SIG-M5 treated with dmso at 0.1 percent for 504 hours (cell line): ENCODE results near the gene TYW1.
"Not testable (repeated sequence)": the region's sequence is repeated elsewhere in the genome, so short reads cannot be mapped to it uniquely, and the experiment has no call there.

Experiments used
- DNase-seq: peaks from one replicate; lab custom pipeline; 2025; ENCODE audit not compliant: unreplicated experiment; lab: John Stamatoyannopoulos, UW

Gene TYW1

DNA sequence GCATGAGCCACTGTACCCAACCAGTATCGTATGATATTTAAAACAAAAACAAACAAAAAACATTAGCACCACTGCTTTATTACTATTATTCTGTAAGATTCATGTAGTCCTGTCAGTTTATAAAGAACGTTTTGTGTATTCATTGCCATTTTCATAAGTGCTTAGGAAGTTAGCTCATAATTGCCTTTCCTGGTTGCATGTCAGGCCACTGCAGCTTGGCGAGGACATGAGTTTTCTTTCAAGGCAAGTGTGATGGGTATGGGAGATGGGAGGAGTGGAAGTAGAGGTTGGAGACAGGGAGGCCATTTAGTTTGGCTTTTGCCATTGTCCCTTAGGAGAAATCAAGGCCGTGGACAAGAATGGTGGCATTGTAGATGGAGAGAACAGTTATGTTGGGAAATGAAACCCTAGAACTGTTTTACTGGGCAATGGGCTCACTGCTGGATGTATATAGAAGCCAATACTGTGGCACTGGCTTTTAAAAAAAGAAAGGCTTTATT, 48.9 kb downstream of the TYW1 start:
- DNase-seq, result no peak

DNA sequence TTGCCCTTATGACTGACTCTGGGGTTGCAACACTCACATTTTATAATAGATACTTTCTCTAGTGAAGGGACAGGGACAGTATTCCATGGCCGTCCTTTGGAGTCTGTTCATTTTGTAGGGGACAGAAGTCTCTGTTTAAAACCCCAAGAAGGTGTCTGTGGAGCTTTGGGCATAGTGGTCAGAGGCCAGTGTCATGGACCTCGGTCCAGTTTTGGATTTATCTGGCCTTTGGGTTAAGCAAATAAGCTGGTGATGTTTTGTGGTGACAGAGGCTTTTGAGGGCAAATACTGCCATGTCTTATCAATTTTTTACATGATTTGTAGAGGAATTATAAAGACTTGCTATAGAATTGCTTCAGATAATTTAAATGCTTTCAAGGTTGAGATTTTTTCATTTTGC, 50.2 kb downstream of the TYW1 start:
- not testable (repeated sequence) for DNase-seq

DNA sequence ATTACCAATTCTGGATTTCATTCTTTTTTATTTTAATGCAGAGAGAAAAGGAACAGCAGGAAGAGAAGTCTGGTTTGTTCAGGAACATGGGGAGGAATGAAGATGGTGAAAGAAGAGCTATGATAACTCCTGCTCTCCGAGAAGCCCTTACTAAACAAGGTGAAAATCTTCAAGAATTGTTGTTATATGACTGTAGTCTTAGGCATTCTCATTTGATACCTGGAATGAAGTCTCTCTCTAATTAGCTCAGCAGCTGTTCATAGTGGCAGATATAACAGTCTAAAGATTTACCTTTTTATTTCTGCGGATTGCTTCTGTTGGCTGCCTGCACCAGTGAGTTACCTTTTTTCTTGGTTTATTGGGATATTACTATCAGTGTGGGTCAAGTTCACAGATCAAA, 53.3 kb downstream of the TYW1 start:
- DNase-seq, result not testable (repeated sequence)

DNA sequence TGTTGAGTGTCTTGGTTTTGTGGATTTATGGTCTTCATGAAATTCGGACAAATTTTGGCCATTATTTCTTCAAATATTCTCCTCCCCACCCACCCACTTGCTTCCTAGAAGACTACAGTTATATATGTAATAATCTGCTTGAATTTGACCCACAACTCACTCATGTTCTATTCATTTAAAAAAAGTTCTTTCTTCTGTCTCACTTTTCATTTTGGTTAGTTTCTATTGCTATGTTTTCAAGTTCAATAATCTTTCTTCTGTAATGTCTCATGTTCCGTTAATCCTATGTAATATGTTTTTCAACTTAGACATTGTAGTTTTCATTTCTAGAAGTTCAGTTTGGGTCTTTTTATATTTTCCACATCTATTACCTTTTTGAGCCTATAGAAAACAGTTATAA, 55.5 kb downstream of the TYW1 start:
- not testable (repeated sequence) for DNase-seq

DNA sequence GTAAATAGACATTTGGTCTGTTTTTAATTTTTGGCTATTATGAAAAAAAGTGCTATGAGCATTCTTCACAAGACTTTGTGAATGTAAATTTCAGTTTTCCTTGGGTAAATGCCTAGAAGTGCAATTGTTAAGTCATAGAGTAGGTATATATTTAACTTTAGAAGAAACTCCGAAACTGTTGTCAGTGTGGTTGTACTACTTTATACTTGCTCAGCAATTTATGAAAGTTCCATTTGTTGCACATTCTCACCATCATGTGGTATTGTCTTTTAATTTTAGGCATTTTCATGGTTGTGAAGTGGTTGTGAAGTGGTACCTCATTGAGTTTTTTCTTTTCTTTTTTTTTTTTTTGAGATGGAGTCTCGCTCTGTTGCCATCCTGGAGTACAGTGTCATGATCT, 60.0 kb downstream of the TYW1 start:
- DNase-seq, result no peak

DNA sequence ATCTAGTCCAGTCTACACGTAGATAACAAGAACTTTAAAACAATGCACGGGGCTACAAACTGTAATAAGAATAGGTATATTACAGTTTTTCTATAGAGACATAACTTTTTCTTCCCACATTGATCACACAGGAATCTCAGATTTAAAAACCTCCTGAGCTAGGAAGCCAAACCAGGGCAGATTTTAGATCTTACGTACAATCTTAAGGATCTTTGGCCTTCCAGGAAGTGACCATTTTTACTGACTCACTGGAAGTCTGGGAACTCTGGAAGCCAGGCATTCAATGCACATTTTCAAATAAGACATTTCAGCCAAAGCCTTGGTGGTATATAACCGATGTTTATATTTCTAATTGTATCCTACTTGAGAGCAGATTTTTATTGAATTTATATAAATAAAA, 64.7 kb downstream of the TYW1 start:
- not testable (repeated sequence) for DNase-seq

DNA sequence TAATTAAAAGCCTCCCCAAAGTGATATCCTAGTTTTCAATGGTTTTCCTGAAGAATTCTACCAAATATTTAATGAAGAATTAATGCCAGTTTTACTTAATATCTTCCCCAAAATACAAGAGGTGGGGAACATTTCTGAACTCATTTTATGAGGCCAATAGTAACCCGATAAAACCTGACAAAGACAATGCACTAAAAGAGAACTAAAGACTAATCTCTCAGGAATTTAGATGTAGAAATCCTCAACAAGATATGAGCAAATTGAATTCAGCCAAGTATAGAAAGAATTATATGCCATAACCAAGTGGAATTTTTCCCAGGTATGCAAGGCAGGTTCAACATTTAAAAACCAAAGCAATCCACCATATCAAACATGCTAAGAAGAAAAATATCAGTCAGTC, 66.2 kb downstream of the TYW1 start:
- DNase-seq, result not testable (repeated sequence)

DNA sequence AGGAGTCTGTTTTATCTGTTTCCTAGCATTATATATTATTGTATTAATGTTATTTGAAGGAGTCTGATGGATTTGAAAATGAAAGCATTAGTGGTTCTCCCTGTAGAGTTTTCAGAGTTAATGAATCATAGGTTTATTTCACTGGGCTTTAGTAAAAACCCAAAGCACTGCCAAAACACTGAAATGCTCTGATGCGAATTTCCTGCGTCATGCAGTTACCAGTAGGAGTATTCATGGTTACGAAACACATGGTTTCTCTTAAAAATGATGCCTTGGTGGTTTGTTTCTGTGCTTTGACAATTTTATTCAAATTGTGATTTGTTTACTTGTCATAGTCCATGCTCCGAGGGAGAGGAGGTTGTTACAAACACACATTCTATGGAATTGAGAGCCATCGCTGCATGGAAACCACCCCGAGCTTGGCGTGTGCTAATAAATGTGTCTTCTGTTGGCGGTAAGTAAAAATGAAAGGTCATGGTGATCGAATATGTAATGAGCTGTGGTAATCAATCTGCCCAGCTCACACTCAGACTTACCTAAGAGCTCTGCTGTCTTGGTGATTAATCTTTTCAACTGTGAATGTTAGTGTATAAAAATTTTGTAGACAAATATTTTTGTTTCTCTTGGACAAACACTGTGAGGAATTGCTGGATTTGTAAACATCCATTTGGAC, 70.5 kb downstream of the TYW1 start:
- not testable (repeated sequence) for DNase-seq

DNA sequence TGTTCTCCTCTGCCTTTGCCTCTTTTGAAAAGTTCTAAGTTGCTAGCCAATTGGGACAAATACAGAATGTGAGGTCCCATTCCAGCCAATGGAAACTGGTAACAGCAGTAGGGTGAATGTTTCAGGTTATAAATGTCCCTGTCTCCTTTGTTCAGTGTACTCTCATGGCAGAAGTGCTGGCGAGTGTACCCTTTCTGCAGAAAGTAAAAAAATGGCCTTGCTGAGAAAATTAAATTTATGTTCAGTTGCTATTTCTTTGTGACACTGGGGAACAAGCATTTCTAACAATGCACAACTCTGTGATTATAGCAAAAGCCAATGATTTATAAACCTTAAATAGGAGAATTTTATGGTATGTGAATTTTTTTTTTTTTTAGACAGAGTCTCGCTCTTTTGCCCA, 79.5 kb downstream of the TYW1 start:
- not testable (repeated sequence) for DNase-seq

DNA sequence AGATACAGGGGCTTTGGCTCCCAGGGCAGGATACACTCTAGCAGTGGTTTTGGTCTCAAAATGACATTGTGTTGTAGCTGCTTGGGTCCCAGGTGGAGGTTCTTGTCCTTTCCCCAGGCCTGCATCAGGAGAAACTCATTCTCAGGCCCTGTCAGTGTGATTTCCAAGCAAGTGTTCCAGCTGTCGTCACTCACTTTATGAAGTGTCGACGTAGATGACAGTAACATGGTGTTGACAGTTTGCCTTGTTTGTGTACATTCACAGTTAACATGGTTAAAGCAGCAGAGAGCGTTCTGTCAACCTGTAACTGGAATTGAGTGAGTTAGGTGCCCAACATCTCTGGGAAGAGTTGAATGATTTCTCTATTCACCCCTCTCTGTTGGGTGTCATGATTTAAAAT, 86.2 kb downstream of the TYW1 start:
- not testable (repeated sequence) for DNase-seq

DNA sequence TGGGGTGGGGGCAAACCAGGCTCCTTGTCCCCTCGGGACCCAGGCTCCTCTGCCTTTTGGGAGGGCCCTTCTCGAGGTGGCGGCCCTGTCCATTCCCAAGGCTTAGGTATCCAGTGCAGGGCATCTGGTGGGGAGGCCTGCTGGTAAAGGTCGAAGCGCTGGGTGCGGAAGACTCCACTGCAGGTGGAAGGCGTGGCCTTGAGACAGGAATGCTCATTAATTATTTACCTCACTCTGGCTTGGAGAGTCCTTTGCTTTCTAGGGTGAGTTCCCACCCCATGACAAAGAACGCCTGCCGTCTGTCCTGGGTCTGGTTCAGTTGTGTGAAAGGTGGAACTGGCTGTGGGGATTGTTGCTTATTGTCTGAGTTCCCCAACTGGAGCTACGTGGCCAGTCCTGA, 92.6 kb downstream of the TYW1 start:
- not testable (repeated sequence) for DNase-seq

DNA sequence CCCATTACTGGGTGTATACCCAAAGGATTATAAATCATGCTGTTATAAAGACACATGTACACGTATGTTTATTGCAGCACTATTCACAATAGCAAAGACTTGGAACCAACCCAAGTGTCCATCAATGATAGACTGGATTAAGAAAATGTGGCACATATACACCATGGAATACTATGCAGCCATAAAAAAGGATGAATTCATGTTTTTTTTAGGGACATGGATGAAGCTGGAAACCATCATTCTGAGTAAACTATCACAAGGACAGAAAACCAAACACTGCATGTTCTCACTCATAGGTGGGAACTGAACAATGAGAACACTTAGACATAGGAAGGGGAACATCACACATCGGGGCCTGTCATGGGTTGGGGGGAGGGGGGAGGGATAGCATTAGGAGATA, 94.4 kb downstream of the TYW1 start:
- not testable (repeated sequence) for DNase-seq

DNA sequence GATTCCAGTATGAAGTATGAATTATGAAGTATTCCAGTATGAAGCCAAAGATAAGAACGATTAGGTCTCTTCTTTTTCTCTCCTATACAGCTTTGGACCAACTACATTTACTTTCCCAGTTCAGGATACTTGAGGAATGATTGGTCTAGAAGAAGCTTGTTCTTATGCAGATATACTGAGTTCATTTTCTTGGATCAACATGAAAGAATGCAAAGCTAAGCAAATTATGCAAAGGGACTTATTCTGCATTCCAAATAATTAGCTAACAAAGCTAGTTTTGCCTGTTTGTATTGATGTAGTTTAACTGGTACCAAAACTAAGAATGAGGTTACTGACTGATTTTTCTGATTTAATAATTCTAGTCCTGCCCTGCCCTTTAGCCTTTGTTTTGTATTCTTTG, 101.4 kb downstream of the TYW1 start:
- DNase-seq, result not testable (repeated sequence)

DNA sequence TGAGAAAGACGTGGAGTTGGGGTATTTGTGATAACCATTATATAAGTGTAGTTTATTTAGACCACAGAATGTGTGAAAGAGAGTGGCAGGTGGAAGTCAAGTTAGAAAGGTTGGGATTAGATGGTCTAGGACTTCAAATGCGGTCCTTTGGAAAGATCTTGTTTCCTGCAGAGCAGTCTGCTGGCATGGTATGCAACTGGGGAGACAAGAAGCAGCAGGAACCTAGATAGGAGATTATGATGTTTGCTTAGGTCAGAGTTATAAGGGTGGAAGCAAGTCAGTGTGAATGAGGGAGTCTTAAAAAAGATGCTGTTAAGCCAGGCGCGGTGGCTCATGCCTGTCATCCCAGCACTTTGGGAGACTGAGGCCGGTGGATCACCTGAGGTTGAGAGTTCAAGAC, 102.8 kb downstream of the TYW1 start:
- DNase-seq, result not testable (repeated sequence)

DNA sequence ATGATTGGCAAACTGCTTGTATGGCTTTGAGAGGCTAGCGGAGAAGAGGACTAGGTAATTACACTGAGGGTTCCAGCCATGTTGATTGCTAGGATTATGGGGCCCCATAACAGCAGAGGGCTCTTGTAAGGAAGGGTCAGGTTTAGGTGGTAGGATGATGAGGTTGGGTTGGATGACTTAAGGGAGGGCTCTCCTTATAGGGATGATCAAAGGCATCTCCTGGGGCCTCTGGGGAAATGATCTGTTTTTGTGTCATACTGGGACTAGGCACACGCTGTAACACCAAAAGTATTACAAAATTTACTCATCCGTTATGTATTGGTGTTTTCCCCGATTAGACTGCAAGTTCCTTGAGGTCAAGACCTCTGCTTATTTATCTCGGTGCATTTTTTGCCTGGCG, 103.4 kb downstream of the TYW1 start:
- not testable (repeated sequence) for DNase-seq

DNA sequence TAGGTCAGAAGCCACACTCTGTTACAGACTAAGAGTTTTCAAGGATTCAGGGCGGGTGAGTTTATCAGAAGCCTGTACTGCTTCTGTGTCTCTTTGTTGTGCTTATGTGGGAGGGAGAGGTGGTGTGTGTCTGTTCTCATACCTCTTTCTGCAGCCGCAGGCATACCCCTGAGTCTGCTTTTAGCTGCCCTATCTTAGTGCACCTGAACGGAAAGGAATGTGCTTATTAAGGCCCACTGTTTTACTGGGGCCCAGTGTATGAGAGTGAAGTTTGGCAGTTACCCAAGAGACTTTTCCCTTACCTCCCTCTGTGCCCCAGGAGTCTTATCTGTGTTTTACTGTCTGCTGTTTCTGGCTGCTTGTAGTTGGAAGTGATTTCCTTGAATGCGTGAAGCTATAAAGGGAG, 104.3 kb downstream of the TYW1 start:
- no peak for DNase-seq

DNA sequence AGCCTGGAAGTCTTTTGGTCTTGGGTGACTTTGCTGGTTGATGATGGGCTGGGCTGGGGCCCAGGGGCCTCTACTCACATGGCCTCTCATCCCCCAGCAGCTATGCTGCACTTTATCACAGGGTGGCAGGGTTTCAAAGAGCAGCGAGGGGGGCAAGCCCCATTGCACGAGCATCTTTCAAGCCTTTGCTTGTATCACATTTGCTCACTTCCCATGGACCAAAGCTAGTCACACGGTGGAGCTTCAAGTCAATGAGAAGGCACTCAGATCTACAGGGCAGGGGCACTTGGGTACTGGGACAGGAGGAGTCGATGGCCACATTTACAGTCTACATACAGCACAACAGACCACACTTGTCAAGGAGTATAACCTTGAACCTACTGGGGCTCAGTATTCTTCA, 108.3 kb downstream of the TYW1 start:
- not testable (repeated sequence) for DNase-seq

DNA sequence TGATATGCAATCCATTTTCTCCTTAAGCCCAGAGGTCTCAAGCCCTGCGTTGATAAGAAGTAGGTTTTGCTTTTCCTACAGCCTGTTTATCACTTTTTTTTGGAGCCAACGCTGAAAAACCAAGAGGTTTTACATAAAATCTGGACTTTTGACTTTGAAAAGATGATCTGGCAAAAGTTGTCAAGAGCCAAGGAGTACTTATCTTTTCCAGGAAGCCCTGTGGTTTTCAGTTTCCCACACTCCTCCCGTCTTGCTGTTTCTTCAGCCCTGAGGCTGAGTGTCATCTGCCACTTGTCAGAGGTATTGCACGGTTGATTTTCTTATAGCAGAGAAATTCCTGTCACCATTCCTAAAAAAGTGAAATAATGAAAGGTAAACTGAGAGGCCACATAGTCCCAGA, 108.7 kb downstream of the TYW1 start:
- peak; percentile 5 for DNase-seq

DNA sequence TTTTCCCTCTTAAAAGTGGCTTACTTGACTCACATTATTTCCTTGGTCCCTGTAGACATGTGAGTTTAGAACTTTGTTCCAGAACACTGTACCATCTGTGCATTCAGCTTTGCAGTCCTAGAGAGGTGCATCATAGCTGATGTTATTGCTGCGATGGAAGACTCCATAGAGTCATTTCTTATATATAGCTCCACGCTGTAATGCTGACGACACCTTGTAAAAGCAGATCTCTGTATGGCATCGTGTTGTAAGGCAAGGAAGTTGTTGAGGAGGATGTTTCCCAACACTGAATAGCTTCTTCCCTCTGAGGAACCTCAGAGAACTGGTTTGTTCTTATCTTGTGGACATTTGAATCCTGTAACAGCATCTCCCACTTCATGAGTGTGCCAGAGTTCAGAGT, 109.6 kb downstream of the TYW1 start:
- peak; percentile 10 for DNase-seq

DNA sequence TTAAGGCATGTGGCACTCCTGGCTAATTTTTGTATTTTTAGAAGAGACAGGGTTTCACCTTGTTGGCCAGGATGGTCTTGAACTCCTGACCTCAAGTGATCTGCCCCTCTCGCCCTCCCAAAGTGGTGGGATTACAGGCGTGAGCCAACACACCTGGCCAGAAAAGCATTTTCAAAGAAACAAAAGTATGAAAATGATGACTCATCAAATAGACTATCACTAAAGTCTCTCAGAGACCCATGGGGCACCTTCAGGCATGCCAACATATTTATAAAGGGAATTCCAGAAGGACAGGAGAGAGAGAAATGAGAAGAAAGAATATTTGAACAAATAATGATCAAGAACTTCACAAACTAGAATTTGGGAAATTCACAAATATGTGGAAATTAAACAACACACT, 114.7 kb downstream of the TYW1 start:
- not testable (repeated sequence) for DNase-seq

DNA sequence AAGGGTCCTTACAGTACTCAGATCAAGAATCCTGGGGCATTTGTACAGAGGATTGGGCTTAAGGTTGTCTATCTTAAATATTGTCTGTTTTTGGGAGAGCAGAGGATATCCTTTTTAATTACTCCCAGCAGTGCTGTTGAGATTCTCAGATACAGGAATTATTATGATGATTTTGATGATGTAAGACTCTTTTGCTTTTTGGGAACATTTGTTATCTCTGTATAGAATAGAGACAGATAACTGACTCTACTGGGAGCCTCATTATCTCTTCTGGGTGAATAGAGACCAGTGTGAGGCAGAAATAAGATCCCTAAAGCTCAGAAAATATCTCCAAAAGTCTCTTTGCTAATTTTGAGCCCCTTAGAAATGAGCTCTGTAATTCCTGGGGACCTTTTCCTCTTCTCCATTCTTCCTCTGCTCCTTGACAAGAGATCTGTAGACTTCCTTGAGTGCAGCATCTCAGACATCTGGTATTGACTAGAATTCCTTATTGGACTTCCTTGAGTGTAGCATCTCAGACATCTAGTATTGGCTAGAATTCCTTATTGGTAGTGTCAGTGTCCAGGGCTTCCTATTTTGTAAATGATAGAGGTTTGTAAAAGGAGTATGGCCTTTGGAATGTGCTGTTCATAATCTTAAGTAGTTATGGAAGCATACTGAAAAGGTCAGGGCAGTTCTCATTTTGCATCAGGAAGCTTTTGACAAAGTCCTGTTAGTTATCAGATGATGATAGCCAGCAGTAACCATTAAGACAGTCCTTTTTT, 118.0 kb downstream of the TYW1 start:
- not testable (repeated sequence) for DNase-seq

DNA sequence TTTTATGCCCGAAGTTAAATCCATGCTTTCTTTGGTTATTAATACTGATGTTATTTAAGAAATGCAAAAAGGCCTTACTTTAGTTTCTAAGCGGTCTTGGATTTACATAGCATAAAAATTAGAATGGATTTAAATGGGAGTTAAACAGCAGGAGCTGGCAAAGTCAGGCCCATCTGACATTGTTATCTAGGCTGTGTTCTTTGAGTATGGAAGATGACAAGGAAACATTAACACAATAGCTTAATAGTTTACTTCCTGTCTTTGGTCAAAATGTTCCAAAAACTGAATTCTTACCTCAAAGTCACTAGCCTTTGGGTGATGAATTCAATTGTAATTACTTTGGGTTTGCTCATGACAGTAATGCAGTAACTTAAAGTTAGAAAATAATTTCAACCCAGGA, 123.9 kb downstream of the TYW1 start:
- DNase-seq, result not testable (repeated sequence)
